Nephron (organoid): ENCODE results near the gene PPRC1.
A peak's percentile ranks its signal among the peaks of the same experiment; 100 is the strongest.

Experiments
- H3K27ac Mint-ChIP-seq, 3 experiments: 2 replicates each; pipeline ENCODE4 v1.8.0; 2020; ENCODE audit warnings: mixed read lengths in 3 of 3, mild to moderate bottlenecking in 2 of 3, moderate library complexity in 1 of 3
- H3K27me3 Mint-ChIP-seq: 2 replicates; pipeline ENCODE4 v1.8.0; 2021; ENCODE audit warnings: low read depth, mild to moderate bottlenecking, moderate library complexity, mixed read lengths
- H3K36me3 Mint-ChIP-seq: 2 replicates; pipeline ENCODE4 v1.8.0; 2020; ENCODE audit warnings: low read depth, mixed read lengths
- H3K4me1 Mint-ChIP-seq: 2 replicates; pipeline ENCODE4 v1.8.0; 2020; ENCODE audit warnings: mixed read lengths
- H3K4me3 Mint-ChIP-seq, 3 experiments: 2 replicates each; pipeline ENCODE4 v1.8.0; 2020; ENCODE audit warnings: mild to moderate bottlenecking in 3 of 3, mixed read lengths in 3 of 3, moderate library complexity in 2 of 3
- H3K9me3 Mint-ChIP-seq: 2 replicates; pipeline ENCODE4 v1.8.0; 2020; ENCODE audit warnings: mixed read lengths
- TF ChIP-seq, protein P1 (sequence below), 3 experiments: fragments of 200-600 bp; sonication (generic); IDR thresholded peaks; one replicate each; pipeline ENCODE4 v1.5.0; 2021; ENCODE audit warnings: antibody characterized with exemption in 3 of 3; ENCODE audit not compliant: unreplicated experiment in 3 of 3

Gene PPRC1

DNA sequence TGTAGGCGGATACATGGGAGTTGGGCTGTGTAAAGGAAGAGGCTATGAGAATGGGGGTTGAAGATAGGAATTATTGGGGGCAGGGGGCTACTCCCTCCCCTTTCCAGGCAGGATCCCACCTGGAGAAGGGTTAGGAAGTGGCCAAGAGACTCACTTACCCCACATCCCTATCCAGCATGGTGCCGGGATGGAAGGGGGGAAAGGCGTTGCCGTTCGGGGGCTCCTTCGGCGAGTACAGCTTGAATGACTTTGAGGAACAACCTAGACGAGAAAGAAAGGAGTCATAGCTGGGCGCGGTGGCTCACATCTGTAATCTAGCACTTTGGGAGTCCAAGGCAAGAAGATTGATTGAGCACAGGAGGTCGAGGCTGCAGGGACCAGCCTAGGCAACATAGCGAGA is 21.6 kb upstream of the PPRC1 start:
- peaks cover 50% of the 10 kb centered on the region for H3K36me3 Mint-ChIP-seq
- H3K4me3 Mint-ChIP-seq = peak overlapping the region; percentile 50 to 53 (median 51)
- H3K27me3 Mint-ChIP-seq = no peaks in the 10 kb centered on the region
- peaks cover 33% of the 10 kb centered on the region for H3K4me1 Mint-ChIP-seq
- TF ChIP-seq, protein P1, sequence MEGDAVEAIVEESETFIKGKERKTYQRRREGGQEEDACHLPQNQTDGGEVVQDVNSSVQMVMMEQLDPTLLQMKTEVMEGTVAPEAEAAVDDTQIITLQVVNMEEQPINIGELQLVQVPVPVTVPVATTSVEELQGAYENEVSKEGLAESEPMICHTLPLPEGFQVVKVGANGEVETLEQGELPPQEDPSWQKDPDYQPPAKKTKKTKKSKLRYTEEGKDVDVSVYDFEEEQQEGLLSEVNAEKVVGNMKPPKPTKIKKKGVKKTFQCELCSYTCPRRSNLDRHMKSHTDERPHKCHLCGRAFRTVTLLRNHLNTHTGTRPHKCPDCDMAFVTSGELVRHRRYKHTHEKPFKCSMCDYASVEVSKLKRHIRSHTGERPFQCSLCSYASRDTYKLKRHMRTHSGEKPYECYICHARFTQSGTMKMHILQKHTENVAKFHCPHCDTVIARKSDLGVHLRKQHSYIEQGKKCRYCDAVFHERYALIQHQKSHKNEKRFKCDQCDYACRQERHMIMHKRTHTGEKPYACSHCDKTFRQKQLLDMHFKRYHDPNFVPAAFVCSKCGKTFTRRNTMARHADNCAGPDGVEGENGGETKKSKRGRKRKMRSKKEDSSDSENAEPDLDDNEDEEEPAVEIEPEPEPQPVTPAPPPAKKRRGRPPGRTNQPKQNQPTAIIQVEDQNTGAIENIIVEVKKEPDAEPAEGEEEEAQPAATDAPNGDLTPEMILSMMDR (IDR thresholded peaks at IDR 0.05; ENCODE audit: unreplicated experiment in 3 of 3) = no peak
- no peak overlapping the region for H3K27ac Mint-ChIP-seq
- H3K9me3 Mint-ChIP-seq = no peaks in the 10 kb centered on the region

DNA sequence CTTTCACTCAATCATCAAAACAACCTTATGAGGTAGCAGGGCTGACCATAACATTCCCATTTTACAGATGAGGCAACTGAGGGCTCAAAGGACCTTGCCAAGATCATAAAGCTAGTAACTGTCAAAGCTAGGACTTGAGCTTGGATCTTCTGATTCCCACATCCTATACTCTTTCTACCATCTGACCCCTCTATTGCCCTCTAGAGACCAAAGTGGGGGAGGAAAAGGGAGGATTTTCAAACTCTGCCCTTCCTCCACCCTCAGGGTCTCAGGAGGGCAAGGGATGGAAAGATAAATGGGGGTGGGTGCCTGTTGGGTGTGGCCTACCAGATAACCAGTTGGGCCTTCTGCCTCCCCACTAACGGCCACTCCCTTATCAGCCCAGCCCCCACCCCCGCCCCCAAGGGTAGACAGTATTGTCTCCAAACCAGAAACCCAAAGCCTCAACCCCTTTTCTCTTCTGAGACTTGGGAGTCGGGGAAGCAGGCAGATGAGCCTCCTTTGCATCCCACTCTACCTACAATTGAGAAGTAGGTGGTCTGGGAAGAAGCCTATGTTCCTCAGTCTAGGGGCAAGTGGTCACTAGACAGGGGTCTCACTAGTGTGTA is 20.5 kb upstream of the PPRC1 start:
- peaks cover 44% of the 10 kb centered on the region for H3K4me1 Mint-ChIP-seq
- H3K36me3 Mint-ChIP-seq = peaks cover 45% of the 10 kb centered on the region
- peak overlapping the region; percentile 92 to 98 (median 94) for H3K4me3 Mint-ChIP-seq
- H3K27ac Mint-ChIP-seq = peak overlapping the region in 2 of 3 experiments; percentile 35 to 99
- H3K9me3 Mint-ChIP-seq = no peaks in the 10 kb centered on the region
- TF ChIP-seq, protein P1 (IDR thresholded peaks at IDR 0.05; ENCODE audit: unreplicated experiment in 3 of 3) = peak in 2 of 3 experiments; percentile 11 to 13
- no peaks in the 10 kb centered on the region for H3K27me3 Mint-ChIP-seq

DNA sequence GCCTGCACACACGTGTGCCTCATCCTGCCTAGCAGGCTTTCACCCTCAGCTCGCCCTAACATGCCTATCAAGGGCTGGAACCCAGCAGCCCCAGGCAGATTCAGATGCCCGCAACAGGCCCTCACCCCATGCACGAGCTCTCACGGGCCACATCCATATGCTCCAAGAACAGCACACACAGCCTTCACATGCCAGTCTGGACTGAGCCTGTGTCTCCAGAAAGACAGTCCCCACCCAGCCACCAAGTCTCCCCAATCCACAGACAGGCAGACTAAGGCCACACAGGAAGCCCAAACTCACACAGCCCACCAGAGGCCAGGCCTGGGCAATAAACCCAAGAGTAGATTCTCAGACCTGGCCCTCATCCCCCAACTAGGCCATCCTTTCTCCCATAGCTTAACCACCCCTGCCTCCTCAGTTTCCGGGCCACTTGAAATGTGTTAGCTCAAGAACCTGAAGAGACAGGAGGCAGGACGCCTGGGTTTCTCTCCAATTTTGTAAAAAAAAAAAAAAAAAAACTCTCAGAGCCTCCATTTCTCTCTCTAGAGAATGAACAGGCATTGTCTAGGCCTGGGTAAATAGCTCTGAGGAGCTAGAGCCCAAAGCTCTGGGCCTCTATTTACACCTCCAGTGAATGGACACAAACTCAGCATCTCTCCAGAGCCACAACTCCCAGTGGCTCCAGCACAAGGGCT is 19.4 kb upstream of the PPRC1 start:
- H3K4me3 Mint-ChIP-seq = peak overlapping the region; percentile 92 to 98 (median 94)
- peaks cover 54% of the 10 kb centered on the region for H3K4me1 Mint-ChIP-seq
- H3K27ac Mint-ChIP-seq = peak overlapping the region; percentile 74 to 99 (median 87)
- TF ChIP-seq, protein P1 (IDR thresholded peaks at IDR 0.05; ENCODE audit: unreplicated experiment in 3 of 3) = no peak
- peaks cover 41% of the 10 kb centered on the region for H3K36me3 Mint-ChIP-seq
- H3K9me3 Mint-ChIP-seq = no peaks in the 10 kb centered on the region
- H3K27me3 Mint-ChIP-seq = no peaks in the 10 kb centered on the region

DNA sequence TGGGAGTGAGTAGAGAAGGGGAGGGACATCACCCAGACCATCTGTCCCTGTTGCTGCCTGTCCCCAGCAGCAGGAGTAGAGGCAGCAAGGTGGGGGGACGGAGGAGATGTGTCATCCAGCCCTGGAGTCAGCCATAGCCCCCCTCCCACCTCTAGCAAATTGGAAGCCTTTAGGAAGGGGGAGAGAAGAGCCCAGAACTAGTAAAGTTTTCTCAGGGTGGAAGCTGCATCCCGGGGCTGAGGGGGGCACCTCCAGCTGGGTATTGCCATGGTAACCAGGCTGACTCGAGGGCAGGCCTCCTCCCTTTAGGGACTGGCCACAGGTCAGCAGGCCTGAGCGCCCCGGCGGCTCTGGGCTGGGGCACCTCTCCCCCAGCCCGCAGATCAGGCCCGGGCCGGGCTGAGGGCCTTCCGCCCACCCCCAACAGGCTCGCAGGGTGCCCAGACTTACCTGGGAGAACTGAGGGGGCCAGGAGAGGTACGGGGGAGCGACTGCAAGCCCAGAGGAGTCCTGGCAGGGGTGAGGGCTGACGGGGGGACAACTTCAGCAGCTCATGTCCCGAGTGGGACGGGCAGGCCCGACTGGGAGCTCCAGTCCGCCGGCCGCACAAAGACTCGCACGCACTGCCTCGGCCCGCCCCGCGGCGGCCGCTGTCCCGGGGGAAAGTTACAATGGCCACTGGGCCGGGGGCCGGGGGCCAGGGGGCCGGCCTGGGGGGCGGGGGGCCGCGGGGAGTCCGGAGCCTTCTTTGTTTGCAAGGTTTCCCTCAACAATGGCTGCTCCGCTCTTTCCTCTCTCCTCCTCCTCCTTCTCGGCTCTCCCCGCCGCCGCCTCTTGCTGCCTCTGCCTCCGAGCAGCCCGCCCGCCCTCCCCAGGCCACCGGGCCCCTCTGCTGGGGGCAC is 18.6 kb upstream of the PPRC1 start:
- H3K4me3 Mint-ChIP-seq = peak overlapping the region; percentile 92 to 98 (median 97)
- peak overlapping the region; percentile 95 to 99 (median 96) for H3K27ac Mint-ChIP-seq
- H3K36me3 Mint-ChIP-seq = peaks cover 33% of the 10 kb centered on the region
- H3K9me3 Mint-ChIP-seq = no peaks in the 10 kb centered on the region
- peaks cover 62% of the 10 kb centered on the region for H3K4me1 Mint-ChIP-seq
- TF ChIP-seq, protein P1 (IDR thresholded peaks at IDR 0.05; ENCODE audit: unreplicated experiment in 3 of 3) = no peak
- no peaks in the 10 kb centered on the region for H3K27me3 Mint-ChIP-seq

DNA sequence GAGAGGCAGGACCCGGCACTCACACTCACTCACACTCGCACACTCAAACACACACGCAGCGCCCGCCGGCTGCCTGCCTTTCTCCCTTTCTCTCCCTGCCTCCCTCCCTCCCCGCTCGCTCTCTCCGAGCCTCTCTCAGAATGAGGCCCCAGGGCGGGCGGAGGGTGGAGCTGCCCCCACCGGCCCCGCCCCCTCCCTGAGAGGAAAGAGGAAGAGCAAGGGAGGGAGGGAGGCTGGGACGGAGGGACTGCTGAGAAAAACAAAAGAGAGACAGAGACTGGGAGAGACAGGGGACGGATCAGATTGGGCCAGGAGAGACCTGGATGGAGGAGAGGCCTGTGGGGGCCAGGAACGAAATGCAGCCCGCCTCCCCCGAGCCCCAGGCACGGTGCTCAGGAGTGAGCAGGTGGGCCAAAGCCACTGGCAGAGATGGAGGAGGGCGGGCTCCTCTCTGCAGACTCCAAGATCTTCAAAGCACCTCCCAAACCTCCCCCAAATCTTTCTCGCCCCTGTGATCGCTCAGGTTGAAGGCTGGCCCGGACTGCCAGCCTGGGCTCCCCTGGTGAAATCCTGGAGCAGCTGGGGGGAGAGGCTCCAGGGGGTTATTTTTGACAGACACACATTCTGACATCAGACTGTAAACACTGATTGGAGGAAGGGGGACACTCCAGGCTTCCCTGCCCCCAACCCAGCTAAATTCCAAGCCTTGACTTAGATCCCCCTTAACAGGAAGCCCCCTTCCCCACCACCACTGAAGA is 17.8 kb upstream of the PPRC1 start:
- no peaks in the 10 kb centered on the region for H3K27me3 Mint-ChIP-seq
- peaks cover 65% of the 10 kb centered on the region for H3K4me1 Mint-ChIP-seq
- H3K36me3 Mint-ChIP-seq = peaks cover 25% of the 10 kb centered on the region
- no peaks in the 10 kb centered on the region for H3K9me3 Mint-ChIP-seq
- H3K4me3 Mint-ChIP-seq = peak overlapping the region; percentile 92 to 98 (median 97)
- peak overlapping the region; percentile 95 to 99 (median 96) for H3K27ac Mint-ChIP-seq
- TF ChIP-seq, protein P1 (IDR thresholded peaks at IDR 0.05; ENCODE audit: unreplicated experiment in 3 of 3) = no peak
